ENCODE measurements around the gene BTF3. TPM values are rescaled to one million over a fixed set of nuclear protein-coding genes. Genes with fewer than 3 reads are reported as not detected.

BTF3 gene
- total and polyA plus RNA-seq, 2 donors (not counting 3 experiments of a cell fraction or from before 2014, with no cell fraction given) = 325 to 637 TPM

DNA sequence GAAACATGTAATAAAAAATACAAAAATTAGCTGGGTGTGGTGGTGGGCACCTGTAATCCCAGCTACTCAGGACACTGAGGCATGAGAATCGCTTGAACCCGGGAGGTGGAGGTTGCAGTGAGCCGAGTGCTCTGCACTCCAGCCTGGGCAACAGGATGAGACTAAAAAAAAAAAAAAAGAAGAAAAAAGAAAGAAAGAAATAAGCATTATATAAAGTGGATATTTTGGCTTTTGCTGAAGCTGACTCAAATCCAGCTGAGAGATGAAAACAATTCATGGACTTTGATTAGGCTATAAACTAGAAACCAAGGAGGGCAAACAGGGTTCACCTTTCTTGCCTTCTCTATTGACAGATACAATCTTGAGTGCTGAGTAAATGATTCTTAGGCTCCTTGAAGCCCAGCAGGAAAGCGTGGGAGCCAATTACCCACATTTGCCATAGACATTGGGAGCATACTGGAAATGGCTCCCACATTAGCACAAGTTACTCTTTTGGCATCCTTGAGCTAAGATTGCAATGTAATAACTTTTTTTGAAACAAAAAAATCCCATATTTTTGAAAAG, 2.4 kb upstream of the BTF3 start:
- intact Hi-C loops (cut with micrococcal nuclease) (no loop called here), dilution Hi-C loops (cut with MboI; ENCODE audit: extremely low pct_ligation_motif_present, low sequenced_read_pairs) (no loop called here)
- peaks cover 29% of the 10 kb centered on the region for H3K4me1 ChIP-seq (ENCODE audit: control insufficient read depth, extremely low read depth, insufficient read depth, low read length)
- BruUV-seq (replicated peaks) = no TSS peak
- peaks cover 0 to 4% of the 10 kb centered on the region in 2 experiments for H3K36me3 ChIP-seq (ENCODE audit: control insufficient read depth in 2 of 2, extremely low read depth in 1 of 2, insufficient read depth in 2 of 2, low read length in 2 of 2)
- no peak overlapping the region for H3K4me2 ChIP-seq (ENCODE audit: insufficient read depth, low read length)
- no peaks in the 10 kb centered on the region for H3K9me3 ChIP-seq (replicated peaks; ENCODE audit: control insufficient read depth, insufficient read depth, low read length)
- H3K9ac ChIP-seq (replicated peaks; ENCODE audit: extremely low read depth, insufficient read depth, low read length) = no peak overlapping the region
- TF ChIP-seq JUN (IDR thresholded peaks at IDR 0.05; ENCODE audit: borderline replicate concordance, insufficient read depth, insufficient read length, low read depth) = no peak
- TF ChIP-seq FOS (IDR thresholded peaks at IDR 0.05; ENCODE audit: borderline replicate concordance, insufficient read depth, low read length) = no peak
- TF ChIP-seq POLR2A (IDR thresholded peaks at IDR 0.05; ENCODE audit: low read depth, low read length) = no peak
- TF ChIP-seq POLR2AphosphoS5 (IDR thresholded peaks at IDR 0.05; ENCODE audit: insufficient read depth, low read depth, low read length) = no peak
- TF ChIP-seq, protein P1, sequence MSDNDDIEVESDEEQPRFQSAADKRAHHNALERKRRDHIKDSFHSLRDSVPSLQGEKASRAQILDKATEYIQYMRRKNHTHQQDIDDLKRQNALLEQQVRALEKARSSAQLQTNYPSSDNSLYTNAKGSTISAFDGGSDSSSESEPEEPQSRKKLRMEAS (IDR thresholded peaks at IDR 0.05; ENCODE audit: insufficient read depth, insufficient read length) = no peak
- TF ChIP-seq EZH2 (IDR thresholded peaks at IDR 0.05; ENCODE audit: borderline replicate concordance, low read depth, low read length, severe bottlenecking) = no peak
- TF ChIP-seq GATA2 (IDR thresholded peaks at IDR 0.05; ENCODE audit: insufficient read depth, insufficient read length, low read depth, low read length) = no peak
- TF ChIP-seq, protein P2, sequence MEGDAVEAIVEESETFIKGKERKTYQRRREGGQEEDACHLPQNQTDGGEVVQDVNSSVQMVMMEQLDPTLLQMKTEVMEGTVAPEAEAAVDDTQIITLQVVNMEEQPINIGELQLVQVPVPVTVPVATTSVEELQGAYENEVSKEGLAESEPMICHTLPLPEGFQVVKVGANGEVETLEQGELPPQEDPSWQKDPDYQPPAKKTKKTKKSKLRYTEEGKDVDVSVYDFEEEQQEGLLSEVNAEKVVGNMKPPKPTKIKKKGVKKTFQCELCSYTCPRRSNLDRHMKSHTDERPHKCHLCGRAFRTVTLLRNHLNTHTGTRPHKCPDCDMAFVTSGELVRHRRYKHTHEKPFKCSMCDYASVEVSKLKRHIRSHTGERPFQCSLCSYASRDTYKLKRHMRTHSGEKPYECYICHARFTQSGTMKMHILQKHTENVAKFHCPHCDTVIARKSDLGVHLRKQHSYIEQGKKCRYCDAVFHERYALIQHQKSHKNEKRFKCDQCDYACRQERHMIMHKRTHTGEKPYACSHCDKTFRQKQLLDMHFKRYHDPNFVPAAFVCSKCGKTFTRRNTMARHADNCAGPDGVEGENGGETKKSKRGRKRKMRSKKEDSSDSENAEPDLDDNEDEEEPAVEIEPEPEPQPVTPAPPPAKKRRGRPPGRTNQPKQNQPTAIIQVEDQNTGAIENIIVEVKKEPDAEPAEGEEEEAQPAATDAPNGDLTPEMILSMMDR (IDR thresholded peaks at IDR 0.05; ENCODE audit: extremely low read depth in 1 of 2, insufficient read depth in 1 of 2, low read depth in 1 of 2, low read length in 2 of 2) = no peak
- TF ChIP-seq MYC (IDR thresholded peaks at IDR 0.05; ENCODE audit: low read depth, low read length) = no peak
- no peak overlapping the region for H3K4me3 ChIP-seq (replicated peaks in 1 of 3; ENCODE audit: insufficient read depth in 1 of 3, low read depth in 1 of 3, low read length in 3 of 3)
- H3K27ac ChIP-seq (ENCODE audit: insufficient read depth, low read depth, low read length) = no peak overlapping the region
- peaks cover 26% of the 10 kb centered on the region for H3K79me2 ChIP-seq (ENCODE audit: control insufficient read depth, insufficient read depth, low read length)
- H3K27me3 ChIP-seq (ENCODE audit: control insufficient read depth in 2 of 2, insufficient read depth in 2 of 2, low read length in 2 of 2) = peaks cover 20 to 21% of the 10 kb centered on the region in 2 experiments
- H2AFZ ChIP-seq (ENCODE audit: low read depth, low read length) = no peak overlapping the region
- no peaks in the 10 kb centered on the region for H3K9me1 ChIP-seq (replicated peaks; ENCODE audit: control insufficient read depth, extremely low read depth, insufficient read depth, low read length)
- CTCF ChIA-PET = interaction anchor here (0.6 to 5.1 kb wide), 5 partner anchors 19 to 42 kb away, joined by 3 to 21 read pairs (median 4); no protein-coding TSS in a partner anchor
- FAIRE-seq (no peak), DNase-seq (ENCODE audit: low read depth, low spot score) (no peak)
- H4K20me1 ChIP-seq (replicated peaks; ENCODE audit: control insufficient read depth, extremely low read depth, insufficient read depth, low read length) = peaks cover 6% of the 10 kb centered on the region
- POLR2A ChIA-PET = no interaction called here

Data from endothelial cell of umbilical vein (primary cell).